ENCODE measurements around the gene LKAAEAR1. TPM values are rescaled to one million over a fixed set of nuclear protein-coding genes. Genes with fewer than 3 reads are reported as not detected.

The LKAAEAR1 gene
- total and polyA plus RNA-seq, 9 of the 15 experiments (the other 6 are each of a cell fraction or from before 2014, with no cell fraction given): not detected

GRCh38 chr20:64080013-64080812 lies 4.0 kb downstream of the LKAAEAR1 start, which contains the start of gene OPRL1:
Gene OPRL1 (plus strand): TSS chr20:64080082. CDS start chr20:64092721, 12,639 bp downstream.
- H3K9me1 ChIP-seq (ENCODE audit: control insufficient read depth, insufficient read depth, low read length): no peaks in the 10 kb centered on the region
- BruUV-seq (replicated peaks): no TSS peak
- peak within 1 kb of the TSS; percentile 78 to 94 for H3K9ac ChIP-seq (ENCODE audit: insufficient read depth in 1 of 2, low read depth in 2 of 2, low read length in 2 of 2)
- peak within 1 kb of the TSS; percentile 70 for H3K4me3 ChIP-seq
- H3K79me2 ChIP-seq (ENCODE audit: control insufficient read depth, insufficient read depth, low read length): peaks cover 10% of the 10 kb centered on the region; the same call in 2 of the 3 replicates
- ATAC-seq: no peak; the same call in 2 of the 3 replicates
- H3K4me2 ChIP-seq (ENCODE audit: insufficient read depth, low read length): peak within 1 kb of the TSS; percentile 70
- no peaks in the 10 kb centered on the region; the same call in 1 of the 2 replicates for H4K20me1 ChIP-seq (replicated peaks; ENCODE audit: control insufficient read depth, insufficient read depth, low read length)
- H3K27ac ChIP-seq (ENCODE audit: extremely low read depth, low read depth, low read length): peak within 1 kb of the TSS; percentile 75
- H3K4me1 ChIP-seq (replicated peaks in 1 of 2; ENCODE audit: control insufficient read depth in 2 of 2, insufficient read depth in 2 of 2, low read length in 2 of 2): peaks cover 16 to 90% of the 10 kb centered on the region in 2 experiments; a peak in 4 of 5 replicates
- no peaks in the 10 kb centered on the region for H3K36me3 ChIP-seq (ENCODE audit: control insufficient read depth, insufficient read depth, low read length)
- H3K9me3 ChIP-seq (replicated peaks; ENCODE audit: control insufficient read depth, insufficient read depth, low read depth, low read length): no peaks in the 10 kb centered on the region
- intact Hi-C loops (cut with micrococcal nuclease): no loop called here
- H3K27me3 ChIP-seq (ENCODE audit: control insufficient read depth in 2 of 2, insufficient read depth in 2 of 2, low read length in 2 of 2): peaks cover 6 to 15% of the 10 kb centered on the region in 2 experiments; a peak in 4 of 5 replicates
- H2AFZ ChIP-seq (ENCODE audit: low read depth, low read length): peak within 1 kb of the TSS; percentile 90
- DNase-seq (ENCODE audit: extremely low read depth in 1 of 4, low spot score in 3 of 4): no peak
- CTCF ChIA-PET (ENCODE audit: low intra/inter-chr PET ratio): no interaction called here
- in situ Hi-C loops (cut with MboI): no loop called here
- no peak for FAIRE-seq
- WGBS (ENCODE audit: insufficient coverage, low coverage, missing lambda C conversion rate): 14% methylated on average over 27 of the region's 62 CpGs
- POLR2A ChIA-PET: interaction anchor here (0.5 to 1.2 kb wide), 2 partner anchors 18 to 20 kb away, joined by 3 read pairs; no protein-coding TSS in a partner anchor
- TF ChIP-seq SAP30 (IDR thresholded peaks at IDR 0.05; ENCODE audit: borderline replicate concordance, insufficient read depth, low read depth, low read length, poor library complexity, severe bottlenecking) (peak; percentile 16), ZBTB7A (IDR thresholded peaks at IDR 0.05; ENCODE audit: borderline replicate concordance, control insufficient read depth, low read depth, low read length) (0 out of 2 replicates have a peak, but pooled peaks have one; percentile 19), GATAD2B (IDR thresholded peaks at IDR 0.05; ENCODE audit: borderline replicate concordance) (0 out of 2 replicates have a peak, but pooled peaks have one; percentile 2), ZNF232 (CRISPR knock-in tag; IDR thresholded peaks at IDR 0.05) (no peak), ZNF655 (CRISPR knock-in tag; IDR thresholded peaks at IDR 0.05) (no peak), GABPB2 (CRISPR knock-in tag; conservative IDR thresholded peaks at IDR 0.05) (no peak), CBFA2T2 (conservative IDR thresholded peaks at IDR 0.05) (no peak), SMARCA4 (IDR thresholded peaks at IDR 0.05) (no peak), REST (IDR thresholded peaks at IDR 0.05; ENCODE audit: borderline replicate concordance) (no peak), REST (CRISPR knock-in tag; IDR thresholded peaks at IDR 0.05; ENCODE audit: low read depth) (no peak), CBFB (CRISPR knock-in tag; IDR thresholded peaks at IDR 0.05) (no peak), ZFX (CRISPR knock-in tag; IDR thresholded peaks at IDR 0.05) (0 out of 2 replicates have a peak, but pooled peaks have one; percentile 23), EP400 (IDR thresholded peaks at IDR 0.05) (no peak)

All from K562 (cell line).